Stimulated activated CD4-positive, alpha-beta T cell treated with anti-CD3 and anti-CD28 coated beads, Interleukin-4, amount 100 ng/mL, for 1 hour (primary cell): ENCODE results near the gene PHF20.
"Not testable (repeated sequence)": the region's sequence is repeated elsewhere in the genome, so short reads cannot be mapped to it uniquely, and the experiment has no call there.

ENCODE experiments used
- DNase-seq: peaks from one replicate; pipeline ENCODE4 v3.0.0-alpha.2; 2020

PHF20 gene

GRCh38 chr20:35985806-35986205 is 214.0 kb downstream of the PHF20 start:
- DNase-seq = no peak

GRCh38 chr20:35988910-35989463 is 217.2 kb downstream of the PHF20 start:
- DNase-seq = no peak

GRCh38 chr20:35991142-35991771 is 219.4 kb downstream of the PHF20 start:
- DNase-seq = peak; percentile 4

GRCh38 chr20:35992713-35993335 is 221.0 kb downstream of the PHF20 start:
- DNase-seq = peak; percentile 11

GRCh38 chr20:35994994-35995453 is 223.2 kb downstream of the PHF20 start:
- peak; percentile 84 for DNase-seq

GRCh38 chr20:35996492-35996891 is 224.7 kb downstream of the PHF20 start:
- not testable (repeated sequence) for DNase-seq
